ENCODE data around the gene EIF4G3.

- TF ChIP-seq, protein P1, sequence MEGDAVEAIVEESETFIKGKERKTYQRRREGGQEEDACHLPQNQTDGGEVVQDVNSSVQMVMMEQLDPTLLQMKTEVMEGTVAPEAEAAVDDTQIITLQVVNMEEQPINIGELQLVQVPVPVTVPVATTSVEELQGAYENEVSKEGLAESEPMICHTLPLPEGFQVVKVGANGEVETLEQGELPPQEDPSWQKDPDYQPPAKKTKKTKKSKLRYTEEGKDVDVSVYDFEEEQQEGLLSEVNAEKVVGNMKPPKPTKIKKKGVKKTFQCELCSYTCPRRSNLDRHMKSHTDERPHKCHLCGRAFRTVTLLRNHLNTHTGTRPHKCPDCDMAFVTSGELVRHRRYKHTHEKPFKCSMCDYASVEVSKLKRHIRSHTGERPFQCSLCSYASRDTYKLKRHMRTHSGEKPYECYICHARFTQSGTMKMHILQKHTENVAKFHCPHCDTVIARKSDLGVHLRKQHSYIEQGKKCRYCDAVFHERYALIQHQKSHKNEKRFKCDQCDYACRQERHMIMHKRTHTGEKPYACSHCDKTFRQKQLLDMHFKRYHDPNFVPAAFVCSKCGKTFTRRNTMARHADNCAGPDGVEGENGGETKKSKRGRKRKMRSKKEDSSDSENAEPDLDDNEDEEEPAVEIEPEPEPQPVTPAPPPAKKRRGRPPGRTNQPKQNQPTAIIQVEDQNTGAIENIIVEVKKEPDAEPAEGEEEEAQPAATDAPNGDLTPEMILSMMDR (IDR thresholded peaks at IDR 0.05), result no peak
- TF ChIP-seq POLR2A (IDR thresholded peaks at IDR 0.05), result no peak
Observed at GRCh38 chr1:21201650-21202049, 25.0 kb upstream of the EIF4G3 start.

All from gastroesophageal sphincter (tissue), 3 donors.